Measurements from ENCODE around the gene ARHGDIG.
"Not testable (repeated sequence)": the region's sequence is repeated elsewhere in the genome, so short reads cannot be mapped to it uniquely, and the experiment has no call there.

The ARHGDIG gene

DNA sequence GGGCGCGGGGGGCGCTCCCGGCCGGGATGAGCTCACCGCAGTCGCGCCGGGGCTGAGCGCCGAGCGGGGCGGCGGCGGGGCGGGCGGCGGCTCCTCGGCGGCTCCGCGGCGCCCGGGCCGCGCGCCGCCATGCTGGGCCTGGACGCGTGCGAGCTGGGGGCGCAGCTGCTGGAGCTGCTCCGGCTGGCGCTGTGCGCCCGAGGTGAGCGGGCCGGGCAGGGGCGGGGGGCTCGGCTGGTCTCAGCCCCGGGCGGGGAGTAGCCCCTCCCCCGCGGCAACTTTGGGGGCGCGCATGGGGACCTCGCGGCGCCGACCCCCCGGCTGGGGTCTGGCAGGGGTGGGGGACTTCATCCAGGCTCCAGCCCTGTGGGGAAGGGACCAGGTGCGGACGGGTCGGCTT, at the start of gene ARHGDIG:
Gene ARHGDIG, plus strand, starts transcription at position 40 of the 400 bp plus-strand sequence. Its CDS starts 90 bp downstream, at position 130.
- no peak for DNase-seq

DNA sequence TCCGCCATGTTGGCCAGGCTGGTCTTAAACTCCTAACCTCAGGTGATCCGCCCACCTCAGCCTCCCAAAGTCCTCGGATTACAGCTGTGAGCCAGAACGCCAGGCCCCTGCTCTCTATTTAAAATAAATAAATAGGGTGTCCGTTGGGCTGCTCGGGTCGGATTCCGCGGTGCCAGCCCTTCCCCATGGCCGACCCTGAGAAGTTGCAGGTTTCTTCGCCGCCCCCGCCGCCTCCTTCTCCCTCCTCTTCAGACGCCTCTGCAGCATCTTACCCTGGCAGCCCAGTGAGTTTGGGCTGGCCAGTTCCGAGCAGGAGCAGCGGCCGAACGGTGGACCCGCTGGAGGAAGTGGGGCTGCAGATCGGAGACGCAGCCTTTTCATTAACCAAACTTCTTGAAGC, 49.4 kb upstream of the ARHGDIG start:
- no peak for DNase-seq

DNA sequence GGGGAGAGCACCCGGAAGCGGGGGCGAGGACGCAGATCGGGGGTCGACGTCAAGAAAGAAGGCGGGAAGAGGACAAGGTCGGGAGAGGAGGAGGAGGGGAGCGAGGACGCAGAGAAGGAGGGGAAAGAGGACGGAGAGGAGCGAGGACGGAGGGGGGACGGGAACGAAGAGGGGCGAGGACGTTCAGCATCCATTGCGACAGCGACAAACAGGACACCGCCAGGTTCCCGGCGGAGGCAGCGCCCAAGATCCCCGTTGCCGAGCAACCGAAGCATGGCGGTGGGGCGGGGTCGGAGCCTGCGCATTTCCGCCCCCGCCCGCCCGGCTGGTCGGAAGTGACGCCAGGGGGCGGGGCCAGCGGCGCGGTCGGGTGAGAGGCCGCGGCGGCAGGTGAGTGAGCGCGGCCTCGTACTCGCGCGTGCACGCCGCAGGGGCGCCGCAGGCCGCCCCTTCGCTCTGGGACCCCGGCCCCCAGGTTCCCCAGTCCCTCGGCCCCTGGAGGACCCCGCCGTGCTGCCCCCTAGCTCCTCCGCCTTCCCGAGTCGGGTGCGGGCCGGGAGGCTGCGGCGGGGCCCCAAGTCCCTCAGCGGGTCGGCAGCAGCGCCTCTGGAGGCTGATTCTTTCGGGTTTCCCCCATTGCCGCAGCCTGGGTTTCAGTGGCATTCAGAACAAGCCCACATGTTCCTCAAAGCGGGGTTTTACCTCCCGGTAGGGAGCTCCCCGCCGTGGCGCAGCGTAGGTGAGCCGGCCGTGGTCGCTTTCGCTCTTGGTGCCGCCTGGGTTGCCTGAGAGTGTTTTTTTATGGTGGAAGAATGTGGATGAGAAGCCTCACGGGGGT, 45.7 kb upstream of the ARHGDIG start, which contains the start of gene FAM234A:
Gene FAM234A, plus strand, starts transcription at position 354 of the 838 bp plus-strand sequence. CDS start 19,593 bp downstream, outside the sequence.
- peak; percentile 95 for DNase-seq

DNA sequence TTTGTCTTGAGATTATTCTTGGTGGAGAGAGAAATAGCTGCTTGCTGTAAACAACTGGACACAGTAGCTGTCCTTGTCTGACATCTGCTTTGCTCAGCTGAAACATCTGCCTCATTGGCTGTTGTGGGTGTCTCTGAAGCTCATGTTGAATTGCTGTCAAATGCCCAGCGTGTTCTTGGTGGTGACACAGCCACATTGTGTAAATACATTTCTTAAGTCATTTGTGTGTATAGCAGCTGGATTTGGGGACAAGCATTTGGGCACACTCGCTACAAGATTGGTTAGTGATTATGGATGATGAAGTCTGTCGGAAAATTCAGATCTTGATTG, 40.5 kb upstream of the ARHGDIG start:
- no peak for DNase-seq

DNA sequence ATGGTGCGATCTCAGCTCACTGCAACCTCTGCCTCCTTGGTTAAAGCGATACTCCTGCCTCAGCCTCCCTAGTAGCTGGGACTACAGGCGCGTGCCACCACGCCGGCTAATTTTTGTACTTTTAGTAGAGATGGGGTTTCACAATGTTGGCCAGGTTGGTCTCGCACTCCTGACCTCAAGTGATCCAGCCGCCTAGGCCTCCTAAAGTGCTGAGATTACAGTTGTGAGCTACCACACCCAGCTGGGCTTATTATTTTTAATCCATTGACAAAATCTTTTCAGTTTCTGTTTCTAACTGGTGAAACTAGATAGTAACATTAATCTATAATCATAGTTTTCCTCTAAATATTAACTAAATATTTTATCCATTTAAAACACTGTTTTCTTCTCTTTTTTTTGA, 39.8 kb upstream of the ARHGDIG start:
- DNase-seq = peak; percentile 8

DNA sequence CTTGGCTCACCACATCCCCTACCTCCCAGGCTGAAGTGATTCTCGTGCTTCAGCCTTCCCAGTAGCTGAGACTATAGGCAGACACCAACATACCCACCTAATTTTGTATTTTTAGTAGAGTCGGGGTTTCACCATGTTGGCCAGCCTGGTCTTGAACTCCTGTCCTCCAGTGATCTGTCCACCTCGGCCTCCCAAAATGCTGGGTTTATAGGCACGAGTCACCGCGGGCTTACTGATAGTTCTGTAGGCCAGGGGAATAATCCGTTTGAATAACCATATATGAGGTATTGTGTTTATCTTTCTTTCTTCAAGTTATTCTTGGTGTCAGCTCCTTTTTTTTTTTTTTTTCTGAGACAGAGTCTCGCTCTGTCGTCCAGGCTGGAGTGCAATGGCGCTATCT, 38.1 kb upstream of the ARHGDIG start:
- no peak for DNase-seq

DNA sequence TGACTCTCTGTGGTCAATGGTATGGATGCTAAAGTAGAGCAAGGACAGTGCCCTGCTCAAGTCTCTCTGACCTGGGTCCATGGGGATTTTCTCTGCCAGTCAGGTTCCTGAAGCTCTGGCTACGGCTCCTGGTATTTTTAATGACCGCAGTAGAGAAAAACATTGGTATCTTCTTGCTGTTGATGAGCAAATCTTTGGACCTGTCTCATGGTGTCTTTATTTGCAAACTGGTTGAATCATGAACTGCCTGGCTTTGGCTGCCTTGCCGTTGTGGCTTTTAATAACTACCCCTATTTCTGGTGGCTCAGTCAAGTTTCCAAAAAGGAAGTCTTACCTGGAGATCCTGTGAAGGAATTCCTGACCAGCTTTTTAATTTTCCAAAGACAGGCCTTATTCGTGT, 37.0 kb upstream of the ARHGDIG start:
- no peak for DNase-seq

DNA sequence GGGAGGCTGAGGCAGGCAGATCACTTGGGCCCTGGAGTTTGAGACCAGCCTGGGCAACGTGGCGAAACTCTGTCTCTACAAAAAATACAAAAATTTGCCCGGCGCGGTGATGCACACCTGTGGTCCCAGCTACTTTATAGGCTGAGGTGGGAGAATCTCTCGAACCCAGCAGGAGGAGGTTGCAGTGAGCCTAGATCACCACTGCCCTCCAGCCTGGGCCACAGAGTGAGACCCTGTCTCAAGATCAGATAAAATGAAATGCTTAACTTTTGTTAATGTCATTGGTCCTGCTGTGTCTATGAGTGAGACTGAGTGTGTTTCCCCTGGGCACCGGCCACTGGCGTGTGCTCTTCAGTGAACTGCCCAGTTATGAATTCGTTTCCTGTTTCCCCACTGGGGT, 35.3 kb upstream of the ARHGDIG start:
- DNase-seq = no peak

DNA sequence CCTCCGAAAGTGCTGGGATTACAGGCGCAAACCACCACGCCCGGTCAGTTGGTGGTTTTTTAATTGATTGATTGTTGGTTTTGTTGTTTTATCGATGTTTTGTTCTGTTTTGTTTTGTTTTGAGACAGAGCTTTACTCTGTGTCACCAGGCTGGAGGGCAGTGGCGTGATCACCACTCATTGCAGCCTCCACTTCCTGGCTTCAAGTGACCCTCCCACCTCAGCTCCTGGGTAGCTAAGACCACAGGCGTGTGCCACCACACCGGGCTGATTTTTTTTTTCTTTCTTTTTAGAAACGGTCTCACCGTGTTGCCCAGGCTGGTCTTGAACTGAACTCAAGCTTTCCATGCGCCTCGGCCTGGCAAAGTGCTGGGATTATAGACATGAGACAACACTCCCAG, 33.4 kb upstream of the ARHGDIG start:
- no peak for DNase-seq

DNA sequence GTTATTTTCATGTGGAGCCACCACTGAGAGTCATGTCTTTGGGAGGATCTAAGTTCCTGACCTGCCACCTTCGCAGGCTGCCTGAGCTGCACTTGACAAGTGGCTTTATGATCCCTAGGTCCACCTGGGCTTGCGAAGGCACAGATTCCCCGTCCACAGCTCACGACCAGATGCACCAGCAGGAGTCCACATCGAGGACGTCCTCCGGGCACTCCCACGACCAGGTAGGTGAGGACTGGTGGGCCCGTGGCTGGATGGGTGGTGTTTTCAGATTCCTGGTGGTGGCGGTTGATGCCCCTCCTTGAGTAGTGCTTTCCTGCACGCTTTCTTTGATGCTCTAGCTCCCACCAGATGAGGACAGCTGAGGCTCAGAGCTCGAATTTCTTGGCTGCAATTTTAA, 31.0 kb upstream of the ARHGDIG start:
- no peak for DNase-seq

DNA sequence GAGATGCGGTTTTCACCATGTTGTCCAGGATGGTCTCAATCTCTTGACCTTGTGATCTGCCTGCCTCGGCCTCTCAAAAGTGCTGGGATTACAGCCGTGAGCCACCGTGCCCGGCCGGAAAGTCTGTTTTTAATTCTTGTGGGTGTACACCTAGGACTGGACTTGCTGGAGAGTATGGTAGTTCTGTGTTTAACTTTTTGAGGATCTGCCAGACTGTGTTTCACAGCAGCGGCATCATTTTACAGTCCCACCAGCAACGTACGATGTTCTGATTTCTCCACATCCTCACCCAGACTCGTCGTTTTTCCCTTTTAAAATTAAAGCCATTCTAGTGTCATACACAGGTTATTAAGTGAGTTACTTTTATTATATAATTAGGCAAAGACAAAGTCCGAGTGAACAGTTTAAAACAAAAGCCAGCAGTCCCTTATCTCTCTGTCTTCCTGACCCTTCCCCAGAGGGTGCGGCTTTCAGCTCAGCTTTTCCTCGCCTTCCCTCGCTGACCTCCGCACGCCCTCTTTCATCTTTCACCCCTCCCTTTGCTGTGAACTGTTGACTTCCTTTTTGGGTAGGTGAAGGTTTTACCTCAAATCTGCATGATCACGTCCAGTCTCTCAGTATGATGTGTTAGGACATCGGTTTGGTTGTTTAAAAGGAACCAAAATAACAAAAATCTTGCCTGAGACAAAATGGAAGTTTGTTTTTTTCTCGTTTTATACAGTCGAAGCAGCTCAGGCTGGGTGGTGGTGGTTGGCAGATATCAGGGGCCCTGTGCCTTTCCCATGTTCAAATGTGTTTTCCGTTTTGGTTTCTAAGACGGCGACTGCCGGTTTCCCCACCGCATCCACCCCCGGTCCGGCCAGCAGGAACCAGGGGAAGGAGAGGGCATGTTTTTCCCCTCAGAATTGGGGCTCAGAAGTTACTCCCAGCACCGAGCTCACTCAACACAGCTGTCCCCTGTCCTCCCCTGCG, 27.7 kb upstream of the ARHGDIG start:
- DNase-seq = peak; percentile 39

DNA sequence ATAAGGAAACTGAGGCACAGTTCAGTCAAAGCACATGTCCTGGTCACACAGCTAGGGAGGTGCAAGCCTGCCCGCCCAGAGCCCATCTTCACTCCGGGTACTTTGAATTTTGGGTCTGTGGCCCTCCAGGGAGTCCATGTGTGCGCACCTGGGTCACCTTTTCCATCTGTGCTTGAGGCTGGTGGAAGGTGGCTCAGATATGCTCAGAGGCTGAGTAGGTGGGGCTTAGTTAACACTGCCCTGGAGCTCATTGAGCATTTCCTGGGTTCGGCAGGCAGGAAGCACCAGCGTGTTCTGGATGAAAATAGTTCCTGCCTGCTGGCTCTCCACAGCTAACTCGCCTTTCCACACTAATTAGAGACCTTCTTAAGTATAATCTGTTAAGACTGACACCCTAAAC, 26.6 kb upstream of the ARHGDIG start:
- peak; percentile 20 for DNase-seq

DNA sequence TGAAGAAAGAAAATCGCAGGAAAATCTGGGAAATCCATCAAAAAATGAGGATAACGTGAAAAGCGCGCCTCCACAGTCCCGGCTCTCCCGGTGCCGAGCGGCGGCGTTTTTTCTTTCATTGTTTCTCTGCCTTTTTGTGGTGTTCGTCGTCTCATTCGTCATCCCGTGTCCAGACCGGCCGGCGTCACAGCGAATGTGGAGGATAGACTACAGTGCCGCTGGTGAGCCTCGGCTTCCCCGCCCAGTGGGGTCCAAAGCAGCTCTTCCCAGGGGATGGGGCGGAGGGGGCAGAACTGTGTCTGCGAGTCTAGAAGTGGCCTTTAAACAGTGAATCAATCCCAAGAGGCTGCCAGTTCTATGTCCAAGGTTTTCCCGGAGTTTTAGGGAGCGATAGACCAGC, 25.9 kb upstream of the ARHGDIG start:
- DNase-seq = no peak

DNA sequence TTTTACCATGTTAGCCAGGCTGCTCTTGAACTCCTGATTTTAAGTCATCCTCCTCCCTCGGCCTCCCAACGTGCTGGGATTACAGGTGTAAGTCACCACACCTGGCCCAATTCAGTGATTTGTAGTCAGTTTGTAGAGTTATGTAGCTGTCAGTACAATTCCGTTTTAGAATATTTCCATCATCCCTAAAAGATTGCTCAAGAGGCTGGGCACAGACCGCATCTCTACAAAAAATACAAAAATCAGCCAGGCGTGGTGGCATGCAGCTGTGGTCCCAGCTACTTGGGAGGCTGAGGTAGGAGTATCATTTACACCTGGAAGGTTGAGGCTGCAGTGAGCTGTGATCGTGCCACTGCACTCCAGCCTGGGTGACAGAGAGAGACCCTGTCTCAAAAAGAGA, 25.2 kb upstream of the ARHGDIG start:
- no peak for DNase-seq

DNA sequence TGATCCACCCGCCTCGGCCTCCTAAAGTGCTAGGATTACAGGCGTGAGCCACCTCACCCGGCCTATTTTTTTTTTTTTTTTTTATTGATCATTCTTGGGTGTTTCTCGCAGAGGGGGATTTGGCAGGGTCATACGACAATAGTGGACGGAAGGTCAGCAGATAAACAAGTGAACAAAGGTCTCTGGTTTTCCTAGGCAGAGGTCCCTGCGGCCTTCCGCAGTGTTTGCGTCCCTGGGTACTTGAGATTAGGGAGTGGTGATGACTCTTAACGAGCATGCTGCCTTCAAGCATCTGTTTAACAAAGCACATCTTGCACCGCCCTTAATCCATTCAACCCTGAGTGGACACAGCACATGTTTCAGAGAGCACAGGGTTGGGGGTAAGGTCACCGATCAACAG, 22.3 kb upstream of the ARHGDIG start:
- DNase-seq = not testable (repeated sequence)

DNA sequence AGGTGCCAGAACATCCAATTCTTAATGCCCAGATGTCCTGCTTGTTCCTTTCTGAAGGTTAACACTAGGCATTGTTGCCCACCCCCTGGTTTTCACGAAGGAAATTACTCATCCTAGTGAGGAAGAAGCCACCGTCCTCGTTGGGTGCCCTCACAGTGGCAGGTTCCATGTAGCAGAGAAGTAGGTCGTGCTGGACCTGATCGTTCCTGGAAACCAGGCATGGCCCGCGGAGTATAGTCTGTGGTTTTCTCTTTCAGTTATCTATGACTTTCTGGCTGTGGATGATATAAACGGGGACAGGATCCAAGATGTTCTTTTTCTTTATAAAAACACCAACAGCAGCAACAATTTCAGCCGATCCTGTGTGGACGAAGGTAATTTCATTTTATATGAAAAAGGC, 21.2 kb upstream of the ARHGDIG start:
- DNase-seq = no peak

DNA sequence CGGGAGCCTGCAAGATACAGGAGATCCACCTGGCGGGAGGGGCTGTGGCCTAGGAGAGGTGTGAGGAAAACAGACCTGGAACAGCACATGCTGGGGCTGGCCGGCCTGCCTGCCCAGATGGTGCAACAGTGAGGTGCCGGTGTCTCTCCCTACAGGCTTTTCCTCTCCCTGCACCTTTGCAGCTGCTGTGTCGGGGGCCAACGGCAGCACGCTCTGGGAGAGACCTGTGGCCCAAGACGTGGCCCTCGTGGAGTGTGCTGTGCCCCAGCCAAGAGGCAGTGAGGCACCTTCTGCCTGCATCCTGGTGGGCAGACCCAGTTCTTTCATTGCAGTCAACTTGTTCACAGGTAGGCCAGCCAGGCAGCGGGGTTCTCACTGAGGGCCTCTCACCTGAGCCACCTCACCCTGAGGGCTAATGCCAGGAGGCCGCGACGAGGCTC, 20.6 kb upstream of the ARHGDIG start:
- DNase-seq = no peak

DNA sequence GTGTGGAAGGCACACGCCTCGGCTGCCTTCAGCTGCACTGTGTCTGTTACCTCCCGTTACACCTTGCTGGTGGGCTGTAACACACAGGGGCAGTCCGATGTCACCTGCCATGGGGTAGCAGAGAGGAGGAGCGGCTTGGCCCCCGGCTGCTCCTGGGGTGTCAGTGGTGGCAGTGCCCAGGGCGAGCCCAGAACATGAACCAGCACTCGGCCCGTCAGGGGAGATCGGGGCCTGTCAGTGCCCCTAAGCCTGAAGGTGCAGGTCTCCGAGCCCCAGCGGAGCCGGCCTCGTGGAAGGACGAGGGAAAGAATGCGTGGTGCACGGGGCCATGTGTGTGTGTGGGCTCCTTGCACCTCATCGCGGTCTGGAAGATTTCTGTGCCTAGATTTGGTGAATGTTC, 20.1 kb upstream of the ARHGDIG start:
- no peak for DNase-seq

DNA sequence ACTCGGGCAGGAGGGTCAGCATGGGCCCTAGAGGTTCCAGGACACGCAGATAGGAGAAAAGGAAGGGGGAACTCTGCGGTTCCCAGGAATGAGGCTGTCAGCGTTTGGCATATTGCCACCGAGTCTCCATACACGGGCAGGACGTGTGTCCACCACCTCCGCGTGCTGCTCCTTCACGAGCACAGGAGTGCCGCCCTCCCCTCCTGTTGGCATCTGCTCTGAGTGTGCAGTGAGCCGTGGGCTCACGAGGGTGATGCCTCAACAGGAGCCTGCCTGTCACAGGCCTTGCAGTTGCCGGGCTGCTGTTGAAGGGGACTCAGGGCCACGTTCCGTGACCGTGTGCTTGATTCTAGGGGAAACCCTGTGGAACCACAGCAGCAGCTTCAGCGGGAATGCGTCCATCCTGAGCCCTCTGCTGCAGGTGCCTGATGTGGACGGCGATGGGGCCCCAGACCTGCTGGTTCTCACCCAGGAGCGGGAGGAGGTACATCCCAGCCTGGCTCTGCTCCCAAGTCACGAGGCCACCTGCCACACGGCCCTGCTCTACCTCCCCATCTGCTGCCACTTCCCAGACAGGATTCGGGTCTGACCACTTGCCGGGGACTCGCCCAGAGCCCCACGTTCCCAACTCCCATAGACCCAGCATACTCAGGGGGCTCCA, 19.2 kb upstream of the ARHGDIG start:
- DNase-seq = no peak

DNA sequence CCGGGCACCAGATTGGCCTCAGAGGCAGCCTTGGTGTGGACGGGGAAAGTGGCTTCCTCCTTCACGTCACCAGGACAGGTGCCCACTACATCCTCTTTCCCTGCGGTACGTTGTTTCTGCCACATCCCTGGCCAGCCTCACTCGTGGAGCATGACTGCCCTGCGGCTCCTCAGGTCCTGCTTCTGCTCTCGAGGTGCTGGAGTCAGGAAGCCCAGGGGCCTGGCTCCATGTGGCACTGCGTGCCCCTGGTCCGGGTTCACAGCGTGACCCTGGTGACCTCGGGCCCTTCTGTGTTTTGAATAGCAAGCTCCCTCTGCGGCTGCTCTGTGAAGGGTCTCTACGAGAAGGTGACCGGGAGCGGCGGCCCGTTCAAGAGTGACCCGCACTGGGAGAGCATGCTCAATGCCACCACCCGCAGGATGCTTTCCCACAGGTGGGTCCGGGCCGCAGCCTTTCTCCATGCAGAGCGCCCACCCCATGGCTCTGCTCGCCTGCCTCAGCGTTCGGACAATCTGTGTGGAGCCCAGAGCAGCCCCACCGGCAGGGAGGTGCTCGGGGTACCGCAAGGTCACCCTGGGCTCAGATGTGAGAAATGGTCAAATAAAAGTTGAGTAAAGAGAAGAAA, 18.2 kb upstream of the ARHGDIG start:
- no peak for DNase-seq

DNA sequence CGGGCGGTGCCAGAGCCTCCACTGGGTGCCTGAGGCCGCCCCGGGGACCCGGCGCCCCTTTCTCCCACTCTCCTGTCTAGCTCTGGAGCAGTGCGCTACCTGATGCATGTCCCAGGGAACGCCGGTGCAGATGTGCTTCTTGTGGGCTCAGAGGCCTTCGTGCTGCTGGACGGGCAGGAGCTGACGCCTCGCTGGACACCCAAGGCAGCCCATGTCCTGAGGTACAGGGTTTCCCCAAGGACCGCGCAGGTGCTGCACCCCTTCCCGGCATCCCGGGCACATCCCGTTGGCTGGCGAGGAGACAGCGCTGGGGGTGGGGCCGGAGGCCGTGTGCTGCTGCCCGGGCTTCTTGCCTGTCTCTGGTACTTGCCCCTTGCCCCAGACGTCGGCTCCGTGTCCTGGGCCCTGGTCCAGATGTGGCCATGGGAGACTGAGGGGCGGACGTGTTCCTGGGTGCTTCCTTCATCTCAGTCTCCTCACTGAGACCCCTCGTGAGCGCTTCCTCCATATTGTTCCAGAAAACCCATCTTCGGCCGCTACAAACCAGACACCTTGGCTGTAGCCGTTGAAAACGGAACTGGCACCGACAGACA, 17.1 kb upstream of the ARHGDIG start:
- no peak for DNase-seq

DNA sequence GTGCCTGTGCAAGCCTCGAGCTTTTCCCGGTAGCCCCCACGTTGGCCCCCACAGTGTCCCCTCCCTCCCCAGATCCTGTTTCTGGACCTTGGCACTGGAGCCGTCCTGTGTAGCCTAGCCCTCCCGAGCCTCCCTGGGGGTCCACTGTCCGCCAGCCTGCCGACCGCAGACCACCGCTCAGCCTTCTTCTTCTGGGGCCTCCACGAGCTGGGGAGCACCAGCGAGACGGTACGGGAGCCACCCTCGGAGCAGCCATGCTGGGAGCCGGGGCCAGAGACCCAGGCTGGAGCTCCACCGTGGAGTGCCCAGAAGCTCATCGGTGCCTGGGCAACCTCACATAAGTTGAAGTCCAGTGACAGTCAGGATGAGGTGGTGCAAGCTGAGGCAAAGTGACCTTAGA, 16.4 kb upstream of the ARHGDIG start:
- DNase-seq = no peak

Measured in CD4-positive, alpha-beta T cell treated with Interleukin-10 for 1 hour (primary cell).